ENCODE results near the gene TLX1. TPM values are rescaled to one million over a fixed set of nuclear protein-coding genes. Genes with fewer than 3 reads are reported as not detected.
"Not testable (repeated sequence)": the region's sequence is repeated elsewhere in the genome, so short reads cannot be mapped to it uniquely, and the experiment has no call there.

The TLX1 gene
- total RNA-seq, 1 experiment from 2014 or later: not detected

GRCh38 chr10:101152316-101152715 lies 21.2 kb downstream of the TLX1 start:
- Histone ChIP-seq H2AFZ (no peak overlapping the region), H3K27me3 (ENCODE audit: insufficient read depth, low read depth) (peaks cover 69% of the 10 kb centered on the region), H3K4me2 (no peak overlapping the region), H3K27ac (no peak overlapping the region), H3K9me3 (ENCODE audit: insufficient read depth, low read depth) (no peaks in the 10 kb centered on the region), H3F3A (ENCODE audit: insufficient read depth, low read depth) (no peaks in the 10 kb centered on the region), H4K20me1 (ENCODE audit: insufficient read depth) (no peaks in the 10 kb centered on the region), H3K36me3 (ENCODE audit: low read depth) (no peaks in the 10 kb centered on the region), H3K4me1 (replicated peaks; ENCODE audit: insufficient read depth) (no peaks in the 10 kb centered on the region), H3K79me2 (ENCODE audit: low read depth) (no peaks in the 10 kb centered on the region), H3K9me2 (ENCODE audit: insufficient read depth) (no peaks in the 10 kb centered on the region), H3K4me3 (no peak overlapping the region)
- POLR2A ChIA-PET (ENCODE audit: unreplicated experiment): interaction anchor here (0.7 kb wide), 1 partner anchor 55 kb away, joined by 19 read pairs; no protein-coding TSS in a partner anchor
- DNase-seq: no peak
- CTCF ChIA-PET: no interaction called here
- no TSS peak for BruUV-seq (replicated peaks)
- TF ChIP-seq CTCF (conservative IDR thresholded peaks at IDR 0.05) (no peak), EZH2 (IDR thresholded peaks at IDR 0.05; ENCODE audit: low read depth) (no peak)
- intact Hi-C loops (cut with micrococcal nuclease; ENCODE audit: unreplicated experiment): no loop called here

- POLR2A ChIA-PET (ENCODE audit: unreplicated experiment); H3K4me2 ChIP-seq; H3K4me1 ChIP-seq (replicated peaks; ENCODE audit: insufficient read depth); H3K9me3 ChIP-seq (ENCODE audit: insufficient read depth, low read depth); CTCF ChIA-PET; H3K4me3 ChIP-seq; H4K20me1 ChIP-seq (ENCODE audit: insufficient read depth); BruUV-seq (replicated peaks); H3K9me2 ChIP-seq (ENCODE audit: insufficient read depth); H2AFZ ChIP-seq; H3K79me2 ChIP-seq (ENCODE audit: low read depth); DNase-seq; intact Hi-C loops (cut with micrococcal nuclease; ENCODE audit: unreplicated experiment); H3F3A ChIP-seq (ENCODE audit: insufficient read depth, low read depth); H3K27ac ChIP-seq; H3K36me3 ChIP-seq (ENCODE audit: low read depth): not testable (repeated sequence)
- peaks cover 63% of the 10 kb centered on the region for H3K27me3 ChIP-seq (ENCODE audit: insufficient read depth, low read depth)
These were observed 23.4 kb downstream of the TLX1 start for GRCh38 chr10:101154506-101154905.

GRCh38 chr10:101155896-101156295 lies 24.8 kb downstream of the TLX1 start:
- Histone ChIP-seq H3K79me2 (ENCODE audit: low read depth) (no peaks in the 10 kb centered on the region), H3K27me3 (ENCODE audit: insufficient read depth, low read depth) (peaks cover 49% of the 10 kb centered on the region), H3F3A (ENCODE audit: insufficient read depth, low read depth) (no peaks in the 10 kb centered on the region), H3K4me1 (replicated peaks; ENCODE audit: insufficient read depth) (no peaks in the 10 kb centered on the region), H2AFZ (no peak overlapping the region), H3K27ac (no peak overlapping the region), H3K36me3 (ENCODE audit: low read depth) (no peaks in the 10 kb centered on the region), H3K9me3 (ENCODE audit: insufficient read depth, low read depth) (no peaks in the 10 kb centered on the region), H3K4me3 (no peak overlapping the region), H3K9me2 (ENCODE audit: insufficient read depth) (no peaks in the 10 kb centered on the region), H4K20me1 (ENCODE audit: insufficient read depth) (no peaks in the 10 kb centered on the region), H3K4me2 (no peak overlapping the region)
- TF ChIP-seq EZH2 (IDR thresholded peaks at IDR 0.05; ENCODE audit: low read depth) (no peak), CTCF (conservative IDR thresholded peaks at IDR 0.05) (no peak)
- CTCF ChIA-PET: no interaction called here
- intact Hi-C loops (cut with micrococcal nuclease; ENCODE audit: unreplicated experiment): no loop called here
- POLR2A ChIA-PET (ENCODE audit: unreplicated experiment): no interaction called here
- no peak for DNase-seq
- BruUV-seq (replicated peaks): no TSS peak

GRCh38 chr10:101157756-101158458 lies 26.8 kb downstream of the TLX1 start:
- DNase-seq: no peak
- POLR2A ChIA-PET (ENCODE audit: unreplicated experiment): no interaction called here
- no TSS peak for BruUV-seq (replicated peaks)
- intact Hi-C loops (cut with micrococcal nuclease; ENCODE audit: unreplicated experiment): no loop called here
- Histone ChIP-seq H3K36me3 (ENCODE audit: low read depth) (no peaks in the 10 kb centered on the region), H4K20me1 (ENCODE audit: insufficient read depth) (no peaks in the 10 kb centered on the region), H3F3A (ENCODE audit: insufficient read depth, low read depth) (no peaks in the 10 kb centered on the region), H3K9me2 (ENCODE audit: insufficient read depth) (no peaks in the 10 kb centered on the region), H3K4me2 (no peak overlapping the region), H3K9me3 (ENCODE audit: insufficient read depth, low read depth) (no peaks in the 10 kb centered on the region), H3K4me3 (no peak overlapping the region), H3K79me2 (ENCODE audit: low read depth) (no peaks in the 10 kb centered on the region), H3K27me3 (ENCODE audit: insufficient read depth, low read depth) (peaks cover 43% of the 10 kb centered on the region), H2AFZ (no peak overlapping the region), H3K4me1 (replicated peaks; ENCODE audit: insufficient read depth) (no peaks in the 10 kb centered on the region), H3K27ac (no peak overlapping the region)
- CTCF ChIA-PET: interaction anchor here (0.6 kb wide), 1 partner anchor 82 kb away, joined by 3 read pairs; no protein-coding TSS in a partner anchor
- TF ChIP-seq CTCF (conservative IDR thresholded peaks at IDR 0.05) (no peak), EZH2 (IDR thresholded peaks at IDR 0.05; ENCODE audit: low read depth) (no peak)
